ENCODE measurements around the gene ESM1. TPM values are rescaled to one million over a fixed set of nuclear protein-coding genes. Genes with fewer than 3 reads are reported as not detected.
"Not testable (repeated sequence)": the region's sequence is repeated elsewhere in the genome, so short reads cannot be mapped to it uniquely, and the experiment has no call there.

Gene ESM1
- total RNA-seq, 4 donors from 2014 or later, result not detected

DNA sequence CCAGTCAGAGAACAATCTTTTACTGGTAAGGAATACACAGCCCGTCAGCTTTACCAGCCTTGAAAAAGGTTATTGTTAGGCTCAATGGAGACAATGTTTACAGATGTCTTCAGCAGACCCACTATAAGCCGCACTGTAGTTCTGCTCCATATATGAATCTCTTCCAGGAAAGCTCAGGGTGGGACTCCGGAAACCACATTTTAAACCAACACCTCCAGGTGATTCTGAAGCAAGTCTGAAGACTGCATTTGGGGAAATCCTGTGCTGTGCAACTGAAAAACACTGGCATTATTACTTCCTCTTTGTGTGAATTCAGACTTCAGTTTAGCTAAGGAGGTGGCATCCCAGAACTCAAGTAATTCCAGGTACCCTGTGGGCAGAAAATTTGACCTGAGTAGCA, 42.2 kb upstream of the ESM1 start:
- 66 to 71% methylated on average over 3 of the region's 3 CpGs for WGBS, 2 donors
- TF ChIP-seq, protein P1, sequence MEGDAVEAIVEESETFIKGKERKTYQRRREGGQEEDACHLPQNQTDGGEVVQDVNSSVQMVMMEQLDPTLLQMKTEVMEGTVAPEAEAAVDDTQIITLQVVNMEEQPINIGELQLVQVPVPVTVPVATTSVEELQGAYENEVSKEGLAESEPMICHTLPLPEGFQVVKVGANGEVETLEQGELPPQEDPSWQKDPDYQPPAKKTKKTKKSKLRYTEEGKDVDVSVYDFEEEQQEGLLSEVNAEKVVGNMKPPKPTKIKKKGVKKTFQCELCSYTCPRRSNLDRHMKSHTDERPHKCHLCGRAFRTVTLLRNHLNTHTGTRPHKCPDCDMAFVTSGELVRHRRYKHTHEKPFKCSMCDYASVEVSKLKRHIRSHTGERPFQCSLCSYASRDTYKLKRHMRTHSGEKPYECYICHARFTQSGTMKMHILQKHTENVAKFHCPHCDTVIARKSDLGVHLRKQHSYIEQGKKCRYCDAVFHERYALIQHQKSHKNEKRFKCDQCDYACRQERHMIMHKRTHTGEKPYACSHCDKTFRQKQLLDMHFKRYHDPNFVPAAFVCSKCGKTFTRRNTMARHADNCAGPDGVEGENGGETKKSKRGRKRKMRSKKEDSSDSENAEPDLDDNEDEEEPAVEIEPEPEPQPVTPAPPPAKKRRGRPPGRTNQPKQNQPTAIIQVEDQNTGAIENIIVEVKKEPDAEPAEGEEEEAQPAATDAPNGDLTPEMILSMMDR (IDR thresholded peaks at IDR 0.05), result no peak
- TF ChIP-seq POLR2A (IDR thresholded peaks at IDR 0.05), result no peak
- no peak for DNase-seq (ENCODE audit: low spot score in 2 of 2)
- no peak overlapping the region for H3K4me3 ChIP-seq (ENCODE audit: low read depth, poor library complexity, severe bottlenecking)
- intact Hi-C loops (cut with DNase I; ENCODE audit: low total_unique reads), result no loop called here

DNA sequence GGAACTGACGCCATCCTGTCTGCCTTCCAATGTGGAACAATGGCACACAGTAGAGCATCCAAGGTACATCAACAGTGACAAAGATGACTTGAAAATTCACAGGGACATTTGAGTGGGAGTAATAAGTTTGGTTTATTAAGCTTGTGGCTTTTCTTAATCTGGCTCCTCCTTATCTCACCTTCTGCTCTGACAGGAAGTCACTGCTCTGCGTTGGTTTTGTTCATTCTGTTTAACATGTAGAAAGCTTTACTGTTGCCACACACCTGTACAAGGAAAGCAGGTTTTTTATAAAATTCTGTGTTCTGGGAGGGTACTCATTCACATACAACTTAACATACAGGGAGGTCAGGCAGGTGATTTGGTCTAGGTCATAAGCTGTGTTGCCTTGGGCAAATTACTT, 37.1 kb upstream of the ESM1 start:
- intact Hi-C loops (cut with DNase I; ENCODE audit: low total_unique reads), result no loop called here
- no peak for DNase-seq (ENCODE audit: low spot score in 2 of 2)
- TF ChIP-seq, protein P1 (IDR thresholded peaks at IDR 0.05), result no peak
- TF ChIP-seq POLR2A (IDR thresholded peaks at IDR 0.05), result no peak
- H3K4me3 ChIP-seq (ENCODE audit: low read depth, poor library complexity, severe bottlenecking), result no peak overlapping the region
- WGBS, 2 donors, result 68 to 82% methylated on average over 2 of the region's 2 CpGs

DNA sequence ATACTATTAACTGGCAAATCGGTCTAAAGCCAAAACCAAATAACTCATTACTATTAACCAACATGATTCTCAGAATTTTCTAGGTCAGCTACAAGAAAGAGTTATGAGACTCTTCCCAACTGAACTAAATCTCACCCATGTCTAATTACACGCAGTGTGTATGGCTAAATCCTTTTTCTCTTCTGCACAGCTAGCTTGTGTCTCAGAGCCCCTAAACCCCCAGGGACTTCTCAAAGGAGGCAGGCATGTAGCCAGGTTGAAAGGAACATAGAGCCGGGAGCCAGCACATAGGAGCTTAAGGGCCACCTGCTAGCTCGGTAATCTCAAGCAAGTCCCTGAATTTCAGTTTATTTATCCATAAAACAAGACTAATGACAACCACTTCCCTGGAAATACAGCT, 36.4 kb upstream of the ESM1 start:
- H3K4me3 ChIP-seq (ENCODE audit: low read depth, poor library complexity, severe bottlenecking), result no peak overlapping the region
- TF ChIP-seq, protein P1 (IDR thresholded peaks at IDR 0.05), result no peak
- TF ChIP-seq POLR2A (IDR thresholded peaks at IDR 0.05), result no peak
- intact Hi-C loops (cut with DNase I; ENCODE audit: low total_unique reads), result no loop called here
- 82 to 85% methylated on average over 4 of the region's 4 CpGs for WGBS, 2 donors
- no peak for DNase-seq (ENCODE audit: low spot score in 2 of 2)

DNA sequence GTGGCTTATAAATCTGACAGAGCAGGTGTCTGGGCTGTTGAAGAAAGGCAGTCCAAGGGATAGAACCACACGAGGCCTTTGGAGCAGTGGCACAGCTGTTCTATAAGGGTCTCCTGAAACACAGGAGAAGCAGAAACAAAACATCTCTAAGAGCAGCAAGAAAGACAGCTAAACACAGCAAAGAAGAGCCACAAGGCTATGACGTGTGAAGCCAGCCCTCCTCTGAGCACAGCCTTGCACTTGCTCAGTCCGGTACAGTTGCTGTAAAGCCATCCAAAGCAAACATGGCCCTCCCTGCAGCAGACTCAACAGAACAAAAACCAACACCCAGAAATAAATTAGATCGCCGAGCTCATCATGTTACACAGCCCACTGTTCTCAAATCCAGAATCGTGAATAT, 36.0 kb upstream of the ESM1 start:
- intact Hi-C loops (cut with DNase I; ENCODE audit: low total_unique reads), result no loop called here
- WGBS, 2 donors, result 70 to 74% methylated on average over 6 of the region's 6 CpGs
- TF ChIP-seq, protein P1 (IDR thresholded peaks at IDR 0.05), result no peak
- TF ChIP-seq POLR2A (IDR thresholded peaks at IDR 0.05), result no peak
- no peak overlapping the region for H3K4me3 ChIP-seq (ENCODE audit: low read depth, poor library complexity, severe bottlenecking)
- DNase-seq (ENCODE audit: low spot score in 2 of 2), result no peak

DNA sequence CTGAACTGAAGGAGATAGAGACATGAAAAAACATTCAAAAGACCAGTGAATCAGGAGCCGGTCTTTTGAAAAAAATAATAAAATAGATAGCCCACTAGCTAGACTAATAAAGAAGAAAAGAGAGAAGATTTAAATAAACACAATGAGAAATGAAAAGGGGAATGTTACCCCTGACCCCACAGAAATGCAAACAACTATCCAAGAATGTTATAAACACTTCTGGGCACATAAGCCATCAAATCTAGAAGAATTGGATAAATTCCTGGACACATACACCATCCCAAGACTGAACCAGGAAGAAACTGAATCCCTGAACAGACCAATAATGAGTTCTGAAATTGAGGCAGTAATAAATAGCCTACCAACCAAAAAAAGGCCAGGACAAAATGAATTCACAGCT, 24.8 kb upstream of the ESM1 start:
- DNase-seq (ENCODE audit: low spot score in 2 of 2); intact Hi-C loops (cut with DNase I; ENCODE audit: low total_unique reads); H3K4me3 ChIP-seq (ENCODE audit: low read depth, poor library complexity, severe bottlenecking): not testable (repeated sequence)
- WGBS, 2 donors, result 91 to 96% methylated on average over 1 of the region's 1 CpG

DNA sequence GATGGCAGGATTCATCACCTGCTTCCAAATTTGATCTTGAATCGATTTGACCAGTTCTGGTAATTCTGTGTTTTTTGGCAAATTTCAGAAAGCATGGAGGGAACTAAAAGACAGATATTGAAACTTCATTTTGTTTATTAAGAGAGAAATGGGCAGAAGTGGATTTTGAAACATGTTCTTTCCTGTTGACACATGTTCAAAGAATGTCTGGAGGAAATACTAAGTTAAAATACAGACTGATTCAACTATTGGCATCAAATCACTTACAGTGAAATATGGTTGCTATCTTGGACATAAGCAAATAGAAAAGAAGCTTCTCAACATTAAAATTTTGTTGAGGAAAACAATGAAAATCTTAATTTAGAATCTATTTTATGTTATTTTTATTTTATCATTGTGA, 19.3 kb upstream of the ESM1 start:
- no peak for TF ChIP-seq POLR2A (IDR thresholded peaks at IDR 0.05)
- TF ChIP-seq, protein P1 (IDR thresholded peaks at IDR 0.05), result no peak
- DNase-seq (ENCODE audit: low spot score in 2 of 2), result no peak
- intact Hi-C loops (cut with DNase I; ENCODE audit: low total_unique reads), result no loop called here
- no peak overlapping the region for H3K4me3 ChIP-seq (ENCODE audit: low read depth, poor library complexity, severe bottlenecking)
- WGBS, 2 donors, result 76% methylated on average over 1 of the region's 1 CpG

All from lower leg skin (tissue), 4 donors.